ENCODE data around the gene RBL2. TPM values are rescaled to one million over a fixed set of nuclear protein-coding genes. Genes with fewer than 3 reads are reported as not detected.

RBL2 gene
- total and polyA plus RNA-seq, 9 of the 15 experiments (the other 6 are each of a cell fraction or from before 2014, with no cell fraction given) = 7.8 to 76.3 (median 28.5) TPM

- ChIA-PET POLR2A (no interaction called here), CTCF (ENCODE audit: low intra/inter-chr PET ratio) (no interaction called here)
- Histone ChIP-seq H3K9ac (ENCODE audit: insufficient read depth in 1 of 2, low read depth in 2 of 2, low read length in 2 of 2) (no peak overlapping the region), H3K4me3 (no peak overlapping the region), H2AFZ (ENCODE audit: low read depth, low read length) (peak overlapping the region; percentile 58), H3K9me3 (replicated peaks; ENCODE audit: control insufficient read depth, insufficient read depth, low read depth, low read length) (no peaks in the 10 kb centered on the region), H3K79me2 (ENCODE audit: control insufficient read depth, insufficient read depth, low read length) (no peaks in the 10 kb centered on the region), H3K4me2 (ENCODE audit: insufficient read depth, low read length) (no peak overlapping the region; the same call in 1 of the 2 replicates), H3K4me1 (replicated peaks in 1 of 2; ENCODE audit: control insufficient read depth in 2 of 2, insufficient read depth in 2 of 2, low read length in 2 of 2) (peaks cover 0 to 6% of the 10 kb centered on the region in 2 experiments; a peak in 2 of 5 replicates), H3K36me3 (ENCODE audit: control insufficient read depth, insufficient read depth, low read length) (no peaks in the 10 kb centered on the region), H3K27ac (ENCODE audit: extremely low read depth, low read depth, low read length) (no peak overlapping the region), H3K9me1 (ENCODE audit: control insufficient read depth, insufficient read depth, low read length) (no peaks in the 10 kb centered on the region), H4K20me1 (replicated peaks; ENCODE audit: control insufficient read depth, insufficient read depth, low read length) (no peaks in the 10 kb centered on the region), H3K27me3 (ENCODE audit: control insufficient read depth in 2 of 2, insufficient read depth in 2 of 2, low read length in 2 of 2) (peaks cover 13 to 27% of the 10 kb centered on the region in 2 experiments)
- WGBS (ENCODE audit: insufficient coverage, low coverage, missing lambda C conversion rate) = 14% methylated on average over 17 of the region's 19 CpGs
- no TSS peak for BruUV-seq (replicated peaks)
- peak; percentile 76 for ATAC-seq
- FAIRE-seq = no peak
- in situ Hi-C loops (cut with MboI) (loop anchor here (25.0 kb wide), 1 partner anchor 1331 kb away; no protein-coding TSS in a partner anchor), intact Hi-C loops (cut with micrococcal nuclease) (no loop called here)
- peak in 2 of 4 experiments; percentile 39 to 43 for DNase-seq (ENCODE audit: extremely low read depth in 1 of 4, low spot score in 3 of 4)
- TF ChIP-seq ETV5 (CRISPR knock-in tag; IDR thresholded peaks at IDR 0.05; ENCODE audit: low read depth) = peak; percentile 77
- no peak for TF ChIP-seq ZBTB43 (CRISPR knock-in tag; IDR thresholded peaks at IDR 0.05)
- no peak for TF ChIP-seq E2F5 (CRISPR knock-in tag; IDR thresholded peaks at IDR 0.05)
- peak; percentile 51 to 66; a peak in 3 of 4 replicates for TF ChIP-seq KDM1A (IDR thresholded peaks at IDR 0.05)
- TF ChIP-seq EP300 (IDR thresholded peaks at IDR 0.05; ENCODE audit: low read length) = peak; percentile 40; the same call in 1 of the 2 replicates
- TF ChIP-seq BACH1 (tag; IDR thresholded peaks at IDR 0.05) = peak; percentile 6; the same call in 1 of the 2 replicates
- TF ChIP-seq SOX6 (IDR thresholded peaks at IDR 0.05) = peak; percentile 83; the same call in 1 of the 2 replicates
- TF ChIP-seq NKRF (IDR thresholded peaks at IDR 0.05; ENCODE audit: borderline replicate concordance) = no peak
- peak; percentile 89 for TF ChIP-seq CREM (IDR thresholded peaks at IDR 0.05; ENCODE audit: low read depth)
- TF ChIP-seq CXXC5 (CRISPR knock-in tag; IDR thresholded peaks at IDR 0.05) = 0 out of 2 replicates have a peak, but pooled peaks have one; percentile 14
- no peak for TF ChIP-seq MYC (IDR thresholded peaks at IDR 0.05; ENCODE audit: low read depth, low read length)
- TF ChIP-seq MYC (CRISPR knock-in tag; IDR thresholded peaks at IDR 0.05; ENCODE audit: borderline replicate concordance, low read depth) = no peak
- peak; percentile 99 for TF ChIP-seq ETV1 (tag; conservative IDR thresholded peaks at IDR 0.05; ENCODE audit: low read depth)
- 0 out of 2 replicates have a peak, but pooled peaks have one; percentile 18 for TF ChIP-seq CREB1 (IDR thresholded peaks at IDR 0.05)
- TF ChIP-seq CREB1 (CRISPR knock-in tag; IDR thresholded peaks at IDR 0.05) = no peak
- TF ChIP-seq GABPA (tag; conservative IDR thresholded peaks at IDR 0.05; ENCODE audit: low read depth) = peak; percentile 82
- TF ChIP-seq ATF1 (CRISPR knock-in tag; IDR thresholded peaks at IDR 0.05) = no peak
- TF ChIP-seq ATF1 (tag; IDR thresholded peaks at IDR 0.05) = peak; percentile 61
- peak; percentile 42; the same call in 1 of the 2 replicates for TF ChIP-seq SMARCE1 (IDR thresholded peaks at IDR 0.05)
Measured at GRCh38 chr16:53518550-53519416, 84.5 kb downstream of the RBL2 start.
